ENCODE measurements around the gene EPPIN.

The EPPIN gene

DNA sequence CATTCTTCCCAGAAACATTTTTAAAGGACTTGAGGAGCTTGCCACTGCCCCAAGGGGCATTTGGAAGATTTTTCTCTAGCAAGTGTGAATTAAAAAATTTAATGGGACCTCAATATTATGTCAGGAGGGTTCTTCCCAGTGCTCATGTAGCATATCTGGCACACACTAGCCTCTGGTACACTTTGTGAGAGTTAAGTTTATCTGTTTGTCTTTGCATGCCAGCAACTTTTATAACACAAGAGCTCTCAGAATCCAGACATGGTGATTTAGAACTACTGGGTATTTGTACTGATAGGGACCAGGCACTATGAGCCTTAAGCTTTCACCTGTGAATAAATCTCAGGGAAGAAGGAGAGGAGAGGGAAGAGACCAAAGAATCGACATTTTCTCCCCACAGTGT lies 44.6 kb downstream of the EPPIN start:
- TF ChIP-seq, protein P1, sequence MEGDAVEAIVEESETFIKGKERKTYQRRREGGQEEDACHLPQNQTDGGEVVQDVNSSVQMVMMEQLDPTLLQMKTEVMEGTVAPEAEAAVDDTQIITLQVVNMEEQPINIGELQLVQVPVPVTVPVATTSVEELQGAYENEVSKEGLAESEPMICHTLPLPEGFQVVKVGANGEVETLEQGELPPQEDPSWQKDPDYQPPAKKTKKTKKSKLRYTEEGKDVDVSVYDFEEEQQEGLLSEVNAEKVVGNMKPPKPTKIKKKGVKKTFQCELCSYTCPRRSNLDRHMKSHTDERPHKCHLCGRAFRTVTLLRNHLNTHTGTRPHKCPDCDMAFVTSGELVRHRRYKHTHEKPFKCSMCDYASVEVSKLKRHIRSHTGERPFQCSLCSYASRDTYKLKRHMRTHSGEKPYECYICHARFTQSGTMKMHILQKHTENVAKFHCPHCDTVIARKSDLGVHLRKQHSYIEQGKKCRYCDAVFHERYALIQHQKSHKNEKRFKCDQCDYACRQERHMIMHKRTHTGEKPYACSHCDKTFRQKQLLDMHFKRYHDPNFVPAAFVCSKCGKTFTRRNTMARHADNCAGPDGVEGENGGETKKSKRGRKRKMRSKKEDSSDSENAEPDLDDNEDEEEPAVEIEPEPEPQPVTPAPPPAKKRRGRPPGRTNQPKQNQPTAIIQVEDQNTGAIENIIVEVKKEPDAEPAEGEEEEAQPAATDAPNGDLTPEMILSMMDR (IDR thresholded peaks at IDR 0.05; ENCODE audit: insufficient read depth, low read depth, low read length, missing control alignments), result no peak
- no peak for DNase-seq (ENCODE audit: low read depth)
- H3K4me3 ChIP-seq (ENCODE audit: low read length), result no peak overlapping the region

DNA sequence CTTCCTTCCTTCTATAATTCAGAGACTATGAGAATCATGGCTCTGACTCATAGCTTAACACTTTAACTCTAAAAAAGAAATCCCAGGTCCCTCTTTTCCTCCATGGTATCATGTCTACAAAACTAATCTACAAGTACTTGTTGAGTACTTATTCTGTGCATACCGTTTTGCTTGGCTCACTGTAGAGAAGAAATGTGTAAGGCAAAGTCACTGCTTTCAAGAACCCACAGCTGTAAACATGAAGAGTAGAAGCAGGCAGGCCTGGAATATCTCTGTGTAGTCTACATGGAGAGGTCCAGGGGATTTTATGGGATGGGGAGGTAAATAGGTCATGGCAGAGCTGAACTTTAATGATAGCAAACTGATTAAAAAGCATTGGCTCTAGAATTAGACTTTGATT lies 45.6 kb downstream of the EPPIN start:
- TF ChIP-seq, protein P1 (IDR thresholded peaks at IDR 0.05; ENCODE audit: insufficient read depth, low read depth, low read length, missing control alignments), result no peak
- H3K4me3 ChIP-seq (ENCODE audit: low read length), result no peak overlapping the region
- no peak for DNase-seq (ENCODE audit: low read depth)

DNA sequence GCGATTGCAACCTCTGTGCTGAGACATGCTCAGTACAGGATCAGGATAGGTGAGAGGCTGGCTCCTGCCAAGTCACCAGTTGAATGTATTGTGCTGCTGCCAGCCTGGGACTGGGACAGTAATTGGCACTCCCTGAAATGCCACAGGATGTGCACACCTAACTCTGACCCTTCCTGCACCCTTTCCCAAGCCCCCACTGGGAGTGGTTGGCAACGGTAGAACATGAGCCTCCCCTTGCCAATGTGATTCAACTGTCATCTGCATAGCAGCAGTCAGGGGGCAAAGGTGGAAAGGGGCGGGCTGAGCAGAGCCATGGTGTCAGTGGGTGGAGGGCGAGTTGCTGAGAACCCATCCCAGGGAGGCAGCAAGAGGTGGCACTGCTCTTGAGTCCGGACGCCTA lies 47.2 kb downstream of the EPPIN start:
- H3K4me3 ChIP-seq (ENCODE audit: low read length), result no peak overlapping the region
- TF ChIP-seq, protein P1 (IDR thresholded peaks at IDR 0.05; ENCODE audit: insufficient read depth, low read depth, low read length, missing control alignments), result no peak
- no peak for DNase-seq (ENCODE audit: low read depth)

DNA sequence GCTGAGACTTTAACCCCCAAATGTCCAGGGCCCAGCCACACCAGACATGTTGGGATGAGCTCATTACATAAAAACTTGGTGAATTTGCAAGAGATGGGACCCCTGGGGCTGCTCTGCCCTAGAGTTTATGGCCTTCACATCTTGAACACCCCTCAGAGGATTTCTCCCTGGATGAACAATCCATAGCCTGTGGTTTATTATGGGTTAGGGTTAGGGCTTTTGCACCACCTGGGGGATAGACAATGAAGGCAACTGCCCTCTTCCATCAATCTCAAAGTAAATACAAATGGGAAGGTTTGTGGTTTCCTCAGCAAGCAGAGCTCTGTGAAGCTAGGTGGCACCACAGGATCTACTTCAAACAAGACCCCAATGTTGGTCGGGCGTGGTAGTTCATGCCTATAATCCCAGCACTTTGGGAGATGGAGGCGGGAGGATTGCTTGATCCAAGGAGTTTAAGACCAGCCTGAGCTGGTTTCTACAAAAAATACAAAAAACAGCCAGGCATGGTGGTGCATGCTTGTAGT lies 49.2 kb downstream of the EPPIN start:
- no peak overlapping the region for H3K4me3 ChIP-seq (ENCODE audit: low read length)
- TF ChIP-seq, protein P1 (IDR thresholded peaks at IDR 0.05; ENCODE audit: insufficient read depth, low read depth, low read length, missing control alignments), result no peak
- DNase-seq (ENCODE audit: low read depth), result no peak

DNA sequence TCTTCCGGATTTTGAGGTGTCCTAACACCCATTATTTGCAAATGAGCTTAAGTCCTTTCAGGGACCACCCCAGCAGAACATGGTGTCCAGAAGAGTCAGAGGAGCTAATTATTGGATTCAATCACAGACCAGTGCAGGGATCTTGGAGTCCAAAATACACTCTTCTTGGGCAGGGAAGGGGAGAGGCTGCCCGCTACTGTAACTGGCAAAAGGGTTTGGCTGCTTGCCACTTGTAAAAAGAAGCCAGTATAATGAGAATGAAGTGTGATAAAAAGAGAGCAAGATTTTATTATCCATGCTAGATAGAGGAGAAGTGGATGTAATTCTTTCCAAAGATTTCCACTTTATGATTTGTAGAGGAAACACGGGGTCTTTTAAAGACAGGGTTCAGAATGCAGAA lies 51.0 kb downstream of the EPPIN start:
- DNase-seq (ENCODE audit: low read depth), result no peak
- TF ChIP-seq, protein P1 (IDR thresholded peaks at IDR 0.05; ENCODE audit: insufficient read depth, low read depth, low read length, missing control alignments), result no peak
- no peak overlapping the region for H3K4me3 ChIP-seq (ENCODE audit: low read length)

DNA sequence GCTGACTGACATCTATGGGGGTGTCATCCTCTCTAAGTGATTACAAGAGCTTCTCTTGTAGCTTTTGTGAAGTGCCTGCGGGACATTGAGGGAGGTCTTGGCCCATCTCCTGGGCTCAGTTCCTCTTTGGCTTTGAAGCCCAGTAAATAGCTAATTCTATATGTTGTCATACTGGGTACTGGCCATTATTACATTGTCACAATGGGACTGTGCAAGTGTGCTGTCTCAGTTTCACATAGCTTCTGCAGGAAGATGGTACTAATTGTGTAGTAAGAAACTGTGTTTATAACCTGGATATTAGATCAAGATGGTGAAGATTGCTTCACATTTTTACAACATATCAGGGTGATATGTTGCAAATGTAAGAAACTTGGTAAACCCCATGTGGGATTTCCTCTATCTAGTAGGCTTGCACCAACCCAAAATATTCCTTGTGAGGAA lies 51.7 kb downstream of the EPPIN start:
- DNase-seq (ENCODE audit: low read depth), result no peak
- H3K4me3 ChIP-seq (ENCODE audit: low read length), result no peak overlapping the region
- TF ChIP-seq, protein P1 (IDR thresholded peaks at IDR 0.05; ENCODE audit: insufficient read depth, low read depth, low read length, missing control alignments), result no peak

Measured in epithelial cell of esophagus (primary cell).